Measurements from ENCODE around the gene SLC5A8. TPM values are rescaled to one million over a fixed set of nuclear protein-coding genes. Genes with fewer than 3 reads are reported as not detected.

The SLC5A8 gene
- total RNA-seq, 1 donor from 2014 or later: not detected

DNA sequence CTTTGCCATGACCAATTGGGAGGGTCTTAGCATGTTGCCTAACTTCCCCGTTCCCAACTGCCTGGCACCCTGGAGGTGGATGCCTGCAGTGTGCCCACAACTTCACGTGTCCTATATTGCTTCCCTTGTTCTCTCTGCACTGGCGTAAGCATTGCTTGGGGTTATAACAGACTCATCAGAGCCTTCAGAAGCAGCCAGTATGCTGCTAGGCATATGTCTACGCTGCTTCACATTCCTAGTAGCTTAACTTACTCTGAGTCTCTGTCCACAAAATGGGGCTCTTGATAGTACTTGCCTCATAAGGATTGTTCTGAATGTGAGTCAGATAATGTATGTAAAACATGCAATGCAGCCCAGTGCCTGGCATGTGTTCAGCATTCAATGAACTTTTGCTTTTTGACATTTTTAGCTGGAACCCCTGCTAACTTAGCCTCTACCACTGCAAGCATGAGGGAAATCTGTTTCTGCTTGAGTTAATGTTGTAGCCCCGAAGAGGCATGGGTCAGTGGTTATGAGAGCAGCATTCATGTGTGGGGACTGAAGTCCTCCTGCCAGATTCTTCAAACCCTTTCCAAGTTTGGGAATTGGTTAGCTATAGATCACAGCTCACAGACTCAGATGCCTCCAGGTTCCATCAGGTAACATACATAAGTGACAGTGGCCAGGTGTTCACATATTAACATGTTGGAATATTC, 2.8 kb downstream of the SLC5A8 start:
- no peak for TF ChIP-seq CTCF (conservative IDR thresholded peaks at IDR 0.05; ENCODE audit: low read depth, low read length)
- DNase-seq (ENCODE audit: low read depth): no peak
- no peak overlapping the region for H3K4me3 ChIP-seq (ENCODE audit: low read depth, low read length)

- TF ChIP-seq CTCF (conservative IDR thresholded peaks at IDR 0.05; ENCODE audit: low read depth, low read length): no peak
- H3K4me3 ChIP-seq (ENCODE audit: low read depth, low read length): no peak overlapping the region
- DNase-seq (ENCODE audit: low read depth): no peak
Measured at GRCh38 chr12:101204602-101205304, 5.3 kb downstream of the SLC5A8 start.

GRCh38 chr12:101200824-101201223, 9.2 kb downstream of the SLC5A8 start:
- no peak overlapping the region for H3K4me3 ChIP-seq (ENCODE audit: low read depth, low read length)
- no peak for DNase-seq (ENCODE audit: low read depth)
- no peak for TF ChIP-seq CTCF (conservative IDR thresholded peaks at IDR 0.05; ENCODE audit: low read depth, low read length)

- DNase-seq (ENCODE audit: low read depth): no peak
- no peak for TF ChIP-seq CTCF (conservative IDR thresholded peaks at IDR 0.05; ENCODE audit: low read depth, low read length)
- H3K4me3 ChIP-seq (ENCODE audit: low read depth, low read length): no peak overlapping the region
Measured at GRCh38 chr12:101200145-101200544, 9.9 kb downstream of the SLC5A8 start.

DNA sequence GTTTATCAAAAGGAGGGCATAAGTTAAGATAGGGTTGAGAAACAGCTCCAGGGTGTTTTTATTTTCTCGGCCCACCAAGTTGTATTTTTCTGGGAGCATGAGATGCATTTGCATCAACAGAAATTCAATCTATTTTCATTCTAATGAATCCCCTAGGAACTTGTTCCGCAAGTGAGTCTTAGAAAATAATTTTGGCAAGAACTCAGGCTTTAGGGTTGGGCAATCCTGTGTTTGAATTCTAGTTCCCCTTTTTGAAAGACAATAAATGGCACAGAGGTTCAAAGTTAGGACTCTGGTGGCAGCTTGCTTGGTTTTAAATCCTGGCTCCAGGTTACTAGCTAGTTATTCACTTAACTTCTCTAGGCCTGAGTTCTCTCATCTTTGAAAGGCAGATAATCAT, 23.7 kb downstream of the SLC5A8 start:
- DNase-seq (ENCODE audit: low read depth): no peak
- TF ChIP-seq CTCF (conservative IDR thresholded peaks at IDR 0.05; ENCODE audit: low read depth, low read length): no peak
- H3K4me3 ChIP-seq (ENCODE audit: low read depth, low read length): no peak overlapping the region

DNA sequence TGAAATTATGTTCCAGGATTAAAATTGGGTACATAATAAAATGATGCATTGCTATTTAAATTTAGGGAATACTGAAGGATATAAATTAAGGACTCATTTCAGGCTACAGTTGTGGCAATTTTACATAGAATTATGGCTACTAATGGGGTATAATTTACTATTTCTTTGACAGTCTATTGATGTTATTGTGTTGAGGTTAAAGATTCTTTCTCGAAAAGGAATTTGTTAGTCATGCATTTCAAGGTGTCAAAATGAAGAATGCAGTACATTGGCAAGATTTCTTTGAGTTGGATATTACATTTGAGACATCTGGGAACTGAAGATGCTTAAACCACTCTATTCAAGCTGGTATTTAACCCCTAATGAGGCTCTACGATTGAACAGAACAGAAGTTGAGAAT, 28.3 kb downstream of the SLC5A8 start:
- DNase-seq (ENCODE audit: low read depth): no peak
- TF ChIP-seq CTCF (conservative IDR thresholded peaks at IDR 0.05; ENCODE audit: low read depth, low read length): no peak

GRCh38 chr12:101174541-101174940, 35.5 kb downstream of the SLC5A8 start:
- TF ChIP-seq CTCF (conservative IDR thresholded peaks at IDR 0.05; ENCODE audit: low read depth, low read length): no peak
- H3K4me3 ChIP-seq (ENCODE audit: low read depth, low read length): no peak overlapping the region
- DNase-seq (ENCODE audit: low read depth): no peak

More for the DNA sequence above, 28.3 kb downstream of the SLC5A8 start:
- H3K4me3 ChIP-seq (ENCODE audit: low read depth, low read length): no peak overlapping the region
